Activated CD4-positive, alpha-beta T cell treated with anti-CD3 and anti-CD28 coated beads, Interleukin-2, amount 50 U/mL, for 24 hours (primary cell): Measurements from ENCODE around the gene TFIP11.

Source experiments
- DNase-seq, 2 donors: peaks; one replicate each; pipeline ENCODE4 v3.0.0-alpha.2; 2020; ENCODE audit warnings: low read depth in 1 of 2, low spot score in 1 of 2

Gene TFIP11

GRCh38 chr22:26479792-26480610 lies 32.3 kb downstream of the TFIP11 start:
- no peak for DNase-seq

- DNase-seq: no peak
These were observed 33.1 kb downstream of the TFIP11 start for GRCh38 chr22:26479043-26479791.

- DNase-seq: no peak
These were observed 34.9 kb downstream of the TFIP11 start for GRCh38 chr22:26477341-26477731.

- no peak for DNase-seq
These were observed 35.5 kb downstream of the TFIP11 start for GRCh38 chr22:26476705-26477340.

GRCh38 chr22:26474682-26475081 lies 37.6 kb downstream of the TFIP11 start:
- no peak for DNase-seq

- no peak for DNase-seq
These were observed 40.8 kb downstream of the TFIP11 start for GRCh38 chr22:26471522-26471921.

- DNase-seq: no peak
These were observed 41.5 kb downstream of the TFIP11 start for GRCh38 chr22:26470807-26471206.

- DNase-seq: no peak
These were observed 46.1 kb downstream of the TFIP11 start for GRCh38 chr22:26466196-26466595.

GRCh38 chr22:26464312-26464711 lies 48.0 kb downstream of the TFIP11 start:
- DNase-seq: no peak

- no peak for DNase-seq
These were observed 48.6 kb downstream of the TFIP11 start for GRCh38 chr22:26463688-26464087.

GRCh38 chr22:26463101-26463661 lies 49.1 kb downstream of the TFIP11 start:
- DNase-seq: no peak

GRCh38 chr22:26462641-26463040 lies 49.6 kb downstream of the TFIP11 start:
- DNase-seq: no peak

- no peak for DNase-seq
These were observed 50.2 kb downstream of the TFIP11 start for GRCh38 chr22:26462051-26462450.

GRCh38 chr22:26461188-26461810 lies 51.0 kb downstream of the TFIP11 start:
- DNase-seq: peak; percentile 11 to 14

- DNase-seq: no peak
These were observed 52.1 kb downstream of the TFIP11 start for GRCh38 chr22:26460202-26460601.

- DNase-seq: no peak
These were observed 54.5 kb downstream of the TFIP11 start for GRCh38 chr22:26457661-26458272.

GRCh38 chr22:26453812-26454500 lies 58.3 kb downstream of the TFIP11 start:
- no peak for DNase-seq

GRCh38 chr22:26453216-26453615 lies 59.1 kb downstream of the TFIP11 start:
- DNase-seq: no peak

- no peak for DNase-seq
These were observed 59.8 kb downstream of the TFIP11 start for GRCh38 chr22:26452236-26453016.
